GM23338 (cell line): ENCODE results near the gene GREB1L. TPM values are rescaled to one million over a fixed set of nuclear protein-coding genes. Genes with fewer than 3 reads are reported as not detected.

ENCODE experiments used
- ATAC-seq: fragments of 200-7000 bp; cut with Tn5 transposase; 3 replicates; pipeline ENCODE4 v1.9.1; 2020
- DNase-seq: peaks from one replicate; pipeline ENCODE4 v3.0.0-alpha.2; 2015; ENCODE audit warnings: low spot score
- H2AFZ ChIP-seq: fragments of 200-600 bp; sonication (generic); 2 replicates; pipeline ENCODE4 v1.8.0; 2016; ENCODE audit warnings: antibody characterized with exemption, mild to moderate bottlenecking, moderate library complexity
- H3F3A ChIP-seq: fragments of 200-600 bp; sonication (generic); replicated peaks from 2 replicates; pipeline ENCODE4 v1.8.0; 2017; ENCODE audit warnings: antibody characterized with exemption, mixed run types, low read depth
- H3K27ac ChIP-seq: fragments of 200-600 bp; sonication (generic); 2 replicates; pipeline ENCODE4 v1.6.1; 2016; ENCODE audit warnings: low read depth
- H3K27me3 ChIP-seq: fragments of 200-600 bp; sonication (generic); 2 replicates; pipeline ENCODE4 v1.8.0; 2016; ENCODE audit warnings: mild to moderate bottlenecking, mixed run types, moderate library complexity; ENCODE audit not compliant: insufficient read depth
- H3K36me3 ChIP-seq: fragments of 200-600 bp; sonication (generic); 2 replicates; pipeline ENCODE4 v1.8.0; 2016; ENCODE audit warnings: mild to moderate bottlenecking; ENCODE audit not compliant: insufficient read depth
- H3K4me1 ChIP-seq: fragments of 200-600 bp; sonication (generic); 2 replicates; pipeline ENCODE4 v1.8.0; 2016; ENCODE audit warnings: mild to moderate bottlenecking, moderate library complexity; ENCODE audit not compliant: insufficient read depth
- H3K4me2 ChIP-seq: fragments of 200-600 bp; sonication (generic); 2 replicates; pipeline ENCODE4 v1.7.1; 2017; ENCODE audit warnings: mixed run types
- H3K4me3 ChIP-seq: fragments of 200-600 bp; sonication (generic); 2 replicates; pipeline ENCODE4 v1.6.1; 2016; ENCODE audit warnings: mixed run types
- H3K79me2 ChIP-seq: fragments of 200-600 bp; sonication (generic); replicated peaks from 2 replicates; pipeline ENCODE4 v1.8.0; 2017; ENCODE audit warnings: mild to moderate bottlenecking; ENCODE audit not compliant: insufficient read depth
- H3K9me2 ChIP-seq: fragments of 200-600 bp; sonication (generic); 2 replicates; pipeline ENCODE4 v1.8.0; 2017; ENCODE audit not compliant: insufficient read depth
- H4K20me1 ChIP-seq: fragments of 200-600 bp; sonication (generic); replicated peaks from 2 replicates; pipeline ENCODE4 v1.8.0; 2017; ENCODE audit warnings: mild to moderate bottlenecking; ENCODE audit not compliant: insufficient read depth
- H3K27ac Mint-ChIP-seq: 2 replicates; pipeline ENCODE4 v1.8.0; 2020; ENCODE audit warnings: inconsistent platforms, mild to moderate bottlenecking, moderate library complexity, mixed read lengths
- H3K27me3 Mint-ChIP-seq: 3 replicates; pipeline ENCODE4 v1.8.0; 2022; ENCODE audit warnings: low read depth, mild to moderate bottlenecking, moderate library complexity, mixed read lengths, inconsistent platforms; ENCODE audit not compliant: insufficient read depth, poor library complexity
- H3K36me3 Mint-ChIP-seq: 3 replicates; pipeline ENCODE4 v1.8.0; 2021; ENCODE audit warnings: low read depth, mild to moderate bottlenecking, inconsistent platforms, moderate library complexity, mixed read lengths
- H3K4me1 Mint-ChIP-seq: 3 replicates; pipeline ENCODE4 v1.8.0; 2020; ENCODE audit warnings: mild to moderate bottlenecking, inconsistent platforms, mixed read lengths
- H3K4me3 Mint-ChIP-seq: 3 replicates; pipeline ENCODE4 v1.8.0; 2021; ENCODE audit warnings: moderate library complexity, mild to moderate bottlenecking, inconsistent platforms, mixed read lengths
- H3K9me3 Mint-ChIP-seq: 3 replicates; pipeline ENCODE4 v1.8.0; 2020; ENCODE audit warnings: moderate library complexity, mild to moderate bottlenecking, inconsistent platforms, mixed read lengths
- CTCF ChIP-seq, 2 experiments: fragments of 200-600 bp in 1 of 2; sonication (generic) in 1 of 2; conservative IDR thresholded peaks; 2 replicates each; pipeline versions ENCODE4 v1.5.1 to v1.6.1; 2016 to 2017; ENCODE audit warnings: antibody characterized with exemption in 2 of 2, low read depth in 2 of 2, mild to moderate bottlenecking in 2 of 2, moderate library complexity in 1 of 2
- ETS1 ChIP-seq: IDR thresholded peaks from 2 replicates; pipeline ENCODE4 v1.6.1; 2016; ENCODE audit warnings: antibody characterized with exemption
- EZH2 ChIP-seq: fragments of 200-600 bp; sonication (generic); IDR thresholded peaks from one replicate; pipeline ENCODE4 v1.8.0; 2017; ENCODE audit warnings: antibody characterized with exemption, mild to moderate bottlenecking, low read depth; ENCODE audit not compliant: unreplicated experiment
- EZH2phosphoT487 ChIP-seq: fragments of 200-600 bp; sonication (generic); IDR thresholded peaks from one replicate; pipeline ENCODE4 v1.8.1; 2018; ENCODE audit warnings: antibody characterized with exemption; ENCODE audit not compliant: unreplicated experiment
- NANOG ChIP-seq: IDR thresholded peaks from 2 replicates; pipeline ENCODE4 v1.6.1; 2016; ENCODE audit warnings: antibody characterized with exemption, borderline replicate concordance
- POLR2AphosphoS5 ChIP-seq: IDR thresholded peaks from 2 replicates; pipeline ENCODE4 v1.6.1; 2016; ENCODE audit warnings: antibody characterized with exemption, low read depth
- REST ChIP-seq: IDR thresholded peaks from one replicate; pipeline ENCODE4 v1.6.1; 2018; ENCODE audit warnings: antibody characterized with exemption; ENCODE audit not compliant: unreplicated experiment
- ZNF114 ChIP-seq: fragments of 250-450 bp; sonication (Bioruptor Pico); IDR thresholded peaks from 2 replicates; pipeline ENCODE4 v1.5.0; 2020; ENCODE audit warnings: mild to moderate bottlenecking, moderate library complexity
- ZNF331 ChIP-seq: fragments of 250-450 bp; sonication (Bioruptor Pico); IDR thresholded peaks from 2 replicates; pipeline ENCODE4 v1.5.0; 2020; ENCODE audit warnings: low read depth, mild to moderate bottlenecking, moderate library complexity
- polyA plus RNA-seq: library from polyadenylated mRNA; unstranded; fragments of >200 nt; fragmentation: Nextera tagmentation; extraction: Ambion mirVana; gene quantifications from 2 replicates; pipeline ENCODE4 v1.2.1, GENCODE V29; 2016
- total RNA-seq: library from RNA; depleted of rRNA; stranded (reverse); fragments of >200 nt; shearing (Covaris generic); gene quantifications from 2 replicates; pipeline ENCODE4 v1.2.3, GENCODE V29; 2014

The GREB1L gene
- total and polyA plus RNA-seq, 2 experiments from 2014 or later, result 0.03 to 0.29 TPM

GRCh38 chr18:21402272-21402671, 160.2 kb downstream of the GREB1L start:
- Histone ChIP-seq H3K36me3 (no peaks in the 10 kb centered on the region), H3K4me3 (no peak overlapping the region), H4K20me1 (no peaks in the 10 kb centered on the region), H3F3A (no peaks in the 10 kb centered on the region), H3K79me2 (no peaks in the 10 kb centered on the region), H3K27me3 (peaks cover 79% of the 10 kb centered on the region), H2AFZ (no peak overlapping the region), H3K4me1 (no peaks in the 10 kb centered on the region), H3K27ac (no peak overlapping the region), H3K4me2 (no peak overlapping the region), H3K9me2 (no peaks in the 10 kb centered on the region)
- H3K9me3 Mint-ChIP-seq, result no peaks in the 10 kb centered on the region
- no peak for TF ChIP-seq ETS1
- TF ChIP-seq POLR2AphosphoS5, result no peak
- ATAC-seq (no peak), DNase-seq (no peak)
- H3K27ac Mint-ChIP-seq, result no peak overlapping the region
- H3K27me3 Mint-ChIP-seq, result peaks cover 9% of the 10 kb centered on the region
- no peak overlapping the region for H3K4me3 Mint-ChIP-seq
- no peaks in the 10 kb centered on the region for H3K36me3 Mint-ChIP-seq
- no peaks in the 10 kb centered on the region for H3K4me1 Mint-ChIP-seq

- Mint-ChIP-seq H3K9me3 (no peaks in the 10 kb centered on the region), H3K4me1 (no peaks in the 10 kb centered on the region), H3K36me3 (no peaks in the 10 kb centered on the region), H3K4me3 (no peak overlapping the region), H3K27me3 (peaks cover 4% of the 10 kb centered on the region), H3K27ac (no peak overlapping the region)
- H2AFZ ChIP-seq, result no peak overlapping the region
- H3F3A ChIP-seq, result no peaks in the 10 kb centered on the region
- no peaks in the 10 kb centered on the region for H3K9me2 ChIP-seq
- peaks cover 60% of the 10 kb centered on the region for H3K27me3 ChIP-seq
- H3K79me2 ChIP-seq, result no peaks in the 10 kb centered on the region
- no peaks in the 10 kb centered on the region for H3K36me3 ChIP-seq
- H3K4me2 ChIP-seq, result no peak overlapping the region
- no peak for DNase-seq
- H3K4me3 ChIP-seq, result no peak overlapping the region
- H3K4me1 ChIP-seq, result no peaks in the 10 kb centered on the region
- TF ChIP-seq NANOG, result no peak
- TF ChIP-seq EZH2phosphoT487, result no peak
- TF ChIP-seq ZNF331, result no peak
- no peak for TF ChIP-seq ZNF114 (CRISPR knock-in tag)
- no peak for TF ChIP-seq ETS1
- TF ChIP-seq EZH2, result no peak
- TF ChIP-seq CTCF (conservative IDR thresholded peaks at IDR 0.05; ENCODE audit: low read depth in 2 of 2), result no peak
- no peak for TF ChIP-seq REST
- ATAC-seq, result no peak
- no peaks in the 10 kb centered on the region for H4K20me1 ChIP-seq
- no peak overlapping the region for H3K27ac ChIP-seq
Observed at GRCh38 chr18:21404426-21404825, 162.4 kb downstream of the GREB1L start.
